ENCODE results near the gene KIF6.

Gene KIF6

DNA sequence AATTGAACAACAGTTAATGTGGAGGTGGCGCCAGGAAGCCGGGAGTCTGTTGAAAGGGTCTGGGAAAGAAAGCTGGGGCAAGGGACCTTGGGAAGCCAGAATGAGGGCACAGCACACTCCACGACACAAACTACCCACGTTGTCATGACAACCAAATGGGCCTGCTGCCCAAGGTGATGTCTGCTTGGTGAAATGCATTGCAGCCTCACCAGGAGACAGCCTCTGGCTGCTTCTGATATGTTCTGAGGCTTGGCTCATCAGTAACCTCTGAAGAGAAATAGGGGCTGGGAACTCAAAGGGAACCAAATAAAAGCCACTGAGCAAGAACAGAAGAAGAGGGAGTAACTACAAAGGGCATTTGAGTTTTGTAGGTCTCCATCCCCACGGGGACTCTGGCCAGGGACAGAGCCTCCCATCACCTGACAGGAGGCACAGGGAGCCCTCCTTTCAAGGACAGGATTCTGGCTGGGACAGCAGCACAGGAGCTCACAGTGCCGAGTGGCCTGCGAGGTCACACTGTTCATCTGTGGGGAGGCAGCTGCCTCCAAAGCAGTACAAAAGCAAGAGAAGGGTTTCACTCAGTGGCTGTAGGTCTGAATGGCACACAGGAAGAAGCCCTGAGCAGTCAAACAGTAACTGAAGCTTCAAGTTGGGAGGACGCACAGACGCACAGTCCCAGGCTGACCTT lies 358.1 kb downstream of the KIF6 start:
- DNase-seq: no peak

DNA sequence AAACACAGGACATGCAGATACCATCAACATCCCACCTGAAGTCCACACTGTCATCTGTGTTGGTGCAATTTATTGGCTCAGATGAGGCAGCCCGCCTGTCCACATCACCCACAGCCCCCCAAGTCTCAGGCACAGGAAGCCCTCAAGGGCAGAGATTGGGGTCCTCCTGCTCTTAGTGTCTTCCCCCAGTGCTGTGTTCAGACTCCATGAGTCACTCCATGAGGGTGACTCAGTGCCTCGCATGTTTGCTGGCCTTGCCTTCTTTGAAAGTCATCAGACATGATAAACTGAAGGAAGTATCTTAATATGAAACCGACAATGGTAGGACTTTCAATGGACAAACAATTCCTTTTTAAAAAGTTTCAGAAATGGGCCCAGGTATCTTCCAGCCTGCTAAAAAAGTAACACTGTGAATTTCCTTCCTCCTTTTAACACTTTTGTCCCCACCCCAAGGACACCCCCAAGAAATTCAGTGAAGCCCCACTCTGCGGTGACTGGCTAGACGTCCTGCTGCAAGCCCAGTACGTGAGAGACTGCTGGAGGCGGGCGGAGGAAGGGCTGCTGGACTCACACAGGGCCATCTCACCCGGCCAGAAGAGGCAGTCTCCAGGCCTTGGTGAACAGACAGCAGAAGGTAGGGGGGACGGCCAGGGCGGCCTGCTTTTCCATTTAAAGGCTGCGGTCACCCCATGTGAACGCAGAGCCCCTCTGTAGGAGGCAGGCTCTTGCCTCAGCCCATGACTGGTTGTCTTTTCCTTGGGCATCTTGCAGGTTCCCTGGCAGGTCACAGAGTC lies 359.7 kb downstream of the KIF6 start:
- no peak for DNase-seq

DNA sequence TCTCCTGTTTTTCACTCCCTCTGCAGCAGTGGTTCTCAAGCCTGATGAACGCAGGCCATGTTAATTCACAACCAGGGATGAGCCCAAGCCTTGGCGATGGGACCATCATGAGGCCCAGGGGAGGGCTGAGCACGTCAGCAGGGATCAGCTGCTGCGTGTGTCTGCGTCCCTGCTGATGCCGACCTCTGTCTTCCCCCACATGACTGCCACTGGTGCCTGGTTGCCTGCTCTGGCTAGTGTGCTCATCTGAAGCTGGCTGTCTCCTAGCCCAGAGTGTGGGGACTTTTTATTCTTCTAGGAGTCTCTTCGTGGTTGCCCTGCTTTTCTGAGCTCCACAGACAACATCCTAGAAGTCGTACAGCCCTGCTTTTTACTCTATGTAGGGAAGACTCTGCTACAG lies 361.9 kb downstream of the KIF6 start:
- no peak for DNase-seq

DNA sequence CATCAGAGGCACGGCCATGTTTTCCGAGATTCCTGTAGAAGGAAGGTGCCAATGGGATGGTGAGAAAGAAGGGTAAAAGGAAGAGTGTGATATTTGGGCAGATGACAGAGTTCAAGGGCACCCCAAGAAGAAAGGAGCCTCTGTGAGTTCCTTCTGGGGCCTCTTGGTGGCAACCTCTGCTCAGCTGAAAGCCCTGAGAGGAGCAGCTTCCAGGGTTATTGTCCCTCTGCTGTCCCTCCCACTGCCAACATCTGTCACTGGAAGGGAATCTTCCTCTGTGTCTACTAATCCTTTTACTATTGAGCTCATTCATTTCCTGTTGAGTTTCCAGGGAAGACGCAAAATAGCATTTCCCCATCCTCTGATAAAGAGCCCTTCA lies 362.7 kb downstream of the KIF6 start:
- no peak for DNase-seq

DNA sequence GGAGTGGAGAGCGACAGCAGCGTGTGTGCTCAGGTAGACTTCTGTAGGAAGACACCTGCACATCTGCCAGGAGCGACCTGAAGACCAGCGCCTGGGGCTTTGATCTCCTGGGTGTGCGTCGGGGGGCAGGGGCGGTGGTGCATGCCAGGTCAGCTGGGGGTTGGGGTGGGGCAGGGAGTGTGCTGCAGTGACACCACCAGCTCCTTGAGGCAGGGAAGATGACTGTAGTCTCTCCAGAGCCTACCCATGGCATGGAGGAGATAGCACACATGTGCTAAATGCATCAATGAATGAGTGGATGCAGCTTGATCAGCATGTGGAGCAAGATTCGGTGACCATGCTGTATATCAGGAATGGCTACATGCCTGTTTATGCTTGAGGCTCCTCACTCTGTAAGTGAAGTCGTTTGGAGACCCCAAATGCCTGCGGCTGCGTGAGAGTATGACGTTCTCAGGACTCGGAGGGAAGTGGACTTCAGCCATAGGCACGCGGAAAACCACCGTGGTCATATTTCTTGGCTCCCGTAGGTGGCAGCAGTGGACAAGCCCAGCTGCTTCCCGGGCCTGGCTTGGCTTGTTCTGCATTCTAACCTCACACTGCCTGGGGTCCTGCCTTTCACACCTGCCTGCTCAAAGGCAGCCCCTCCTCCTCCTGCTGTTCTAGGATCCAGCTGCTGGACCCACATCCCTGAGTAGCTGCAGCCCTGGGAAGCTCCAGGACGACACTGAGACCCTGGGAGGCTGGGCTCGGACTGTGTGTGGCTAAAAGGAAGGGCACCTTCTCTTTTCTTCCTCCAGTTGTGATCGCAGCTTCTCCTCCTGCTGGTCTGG lies 363.3 kb downstream of the KIF6 start:
- peak; percentile 86 for DNase-seq

DNA sequence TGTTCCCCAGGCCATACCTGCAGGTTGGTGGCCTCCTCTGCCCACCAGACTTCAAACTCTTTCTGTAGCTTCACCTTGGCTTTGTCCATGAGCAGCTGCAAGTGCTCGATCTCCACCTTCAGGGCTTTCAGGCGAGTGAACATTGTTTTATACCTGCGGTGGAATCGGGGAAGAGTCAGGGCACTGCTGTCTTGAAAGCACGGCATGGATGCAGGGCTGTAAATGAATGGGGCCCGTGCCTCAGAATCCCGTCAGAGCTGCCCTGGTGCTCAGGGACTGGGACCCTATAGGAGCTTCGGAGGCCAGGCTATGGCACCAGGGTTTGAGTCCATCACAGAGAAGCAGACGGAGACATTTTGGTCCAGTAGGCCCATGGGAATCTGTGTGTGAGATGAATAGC lies 364.8 kb downstream of the KIF6 start:
- DNase-seq: no peak

DNA sequence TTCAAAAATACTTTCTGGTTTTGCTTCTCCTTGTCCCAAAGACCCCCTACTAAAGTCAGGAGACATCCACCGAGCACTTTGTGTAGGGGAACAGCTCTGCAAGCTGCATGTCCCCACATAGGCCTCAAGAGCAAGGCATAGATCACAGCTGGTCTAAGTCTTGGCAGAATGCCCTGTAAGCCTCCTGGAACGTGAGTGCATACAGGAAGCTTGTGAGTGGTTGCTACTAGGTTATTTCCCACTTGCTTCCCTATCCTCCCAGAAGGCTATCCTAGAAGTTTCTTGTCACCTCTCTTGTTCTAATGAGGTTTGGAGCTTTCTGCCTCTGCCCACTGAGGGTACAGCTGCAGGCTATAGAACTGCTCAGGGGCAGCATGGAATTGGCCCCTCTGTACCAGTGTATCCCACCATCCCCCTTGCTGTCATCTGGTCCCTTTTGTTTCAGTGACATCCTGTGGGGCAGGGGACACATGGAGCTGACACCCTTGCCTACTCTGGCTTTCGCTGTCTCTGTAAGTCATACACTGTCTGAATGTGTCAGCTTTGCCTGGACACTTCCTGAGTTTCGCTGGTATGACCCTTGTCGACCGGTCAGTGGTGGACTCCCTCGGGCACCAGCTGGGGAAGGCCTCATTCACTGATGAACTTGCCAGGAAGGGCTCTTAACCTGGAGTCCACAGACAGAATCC lies 367.1 kb downstream of the KIF6 start:
- DNase-seq: no peak

DNA sequence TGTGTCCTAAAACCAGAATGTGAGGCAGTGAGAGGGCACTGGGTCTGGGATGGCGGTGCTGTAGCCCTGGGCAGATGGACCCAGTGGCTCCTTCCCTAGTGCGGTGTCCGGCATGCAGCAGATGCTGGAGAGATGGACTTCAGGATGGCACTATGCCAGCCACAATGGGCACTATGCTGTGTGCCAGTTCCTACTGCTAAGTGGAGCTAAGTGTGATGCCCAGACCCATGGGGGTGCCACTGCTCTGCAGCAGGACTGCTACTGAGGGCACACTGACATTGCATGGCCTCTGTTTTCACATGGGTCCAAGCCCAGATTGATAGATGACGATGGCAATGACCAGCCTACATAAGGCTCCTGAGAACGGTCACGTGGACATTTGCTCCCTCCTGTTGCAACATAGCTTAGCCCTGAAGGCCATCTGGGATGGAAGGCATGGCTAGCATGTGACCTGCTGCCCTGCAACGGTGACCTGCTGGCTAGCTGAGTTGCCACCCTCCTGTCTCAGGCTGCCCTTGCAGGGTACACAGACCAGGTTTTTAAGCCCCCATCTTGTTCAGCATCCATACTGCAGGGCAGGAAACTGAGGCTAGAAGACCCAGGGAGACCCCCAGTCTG lies 371.4 kb downstream of the KIF6 start:
- no peak for DNase-seq

DNA sequence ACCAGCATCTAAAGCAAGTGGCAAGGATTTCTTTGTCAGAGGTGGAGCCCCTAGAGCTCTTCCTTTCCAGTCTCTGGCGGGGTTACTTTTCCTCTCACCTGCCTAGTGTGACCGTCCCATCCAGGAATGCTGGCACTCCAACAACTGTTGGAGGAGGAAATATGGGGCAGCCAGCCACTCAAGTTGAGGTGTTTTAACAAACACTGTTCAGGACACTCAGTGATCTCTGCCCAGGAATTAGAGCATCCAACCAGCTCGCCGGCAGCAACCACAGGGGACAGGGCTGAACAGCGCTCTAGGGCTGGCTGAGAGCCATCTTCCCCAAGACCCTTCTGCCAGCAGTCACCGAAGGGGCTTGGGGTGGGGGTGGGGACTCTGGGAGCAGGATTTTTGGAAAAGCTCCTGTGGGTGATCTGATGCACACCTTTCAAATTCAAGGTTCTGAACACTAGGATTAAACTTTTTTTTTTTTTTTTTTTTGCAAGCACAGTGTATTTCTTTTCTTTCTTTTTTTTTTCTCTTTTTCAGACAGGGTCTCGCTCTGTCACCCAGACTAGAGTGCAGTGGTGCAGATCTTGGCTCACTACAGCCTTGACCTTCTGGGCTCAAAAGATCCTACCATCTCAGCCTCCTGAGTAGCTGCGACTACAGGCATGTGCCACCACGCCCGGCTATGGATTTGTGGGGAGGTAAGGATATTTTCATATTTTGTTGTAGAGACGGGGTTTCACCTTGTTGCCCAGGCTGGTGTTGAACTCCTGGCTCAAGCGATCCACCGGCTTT lies 374.3 kb downstream of the KIF6 start:
- no peak for DNase-seq

DNA sequence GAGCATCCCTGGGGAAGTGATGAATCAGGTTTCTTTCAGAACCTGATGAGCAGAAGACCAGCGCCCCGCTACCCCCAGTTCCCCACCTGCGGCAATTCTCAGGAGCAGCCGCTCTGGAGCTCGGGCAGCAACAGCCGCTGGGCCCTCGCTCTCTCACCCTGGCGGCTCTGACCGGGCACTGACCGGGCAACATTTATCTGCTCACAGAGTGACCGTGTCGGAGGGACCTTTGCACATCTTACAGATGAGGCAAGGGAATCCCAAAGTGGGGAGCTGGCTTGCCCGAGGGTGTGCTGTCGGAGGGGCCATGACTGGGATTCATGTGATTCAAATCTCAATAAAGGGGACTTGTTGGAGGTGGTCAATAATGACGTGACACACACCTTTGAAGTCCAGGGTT lies 376.5 kb downstream of the KIF6 start:
- DNase-seq: no peak

DNA sequence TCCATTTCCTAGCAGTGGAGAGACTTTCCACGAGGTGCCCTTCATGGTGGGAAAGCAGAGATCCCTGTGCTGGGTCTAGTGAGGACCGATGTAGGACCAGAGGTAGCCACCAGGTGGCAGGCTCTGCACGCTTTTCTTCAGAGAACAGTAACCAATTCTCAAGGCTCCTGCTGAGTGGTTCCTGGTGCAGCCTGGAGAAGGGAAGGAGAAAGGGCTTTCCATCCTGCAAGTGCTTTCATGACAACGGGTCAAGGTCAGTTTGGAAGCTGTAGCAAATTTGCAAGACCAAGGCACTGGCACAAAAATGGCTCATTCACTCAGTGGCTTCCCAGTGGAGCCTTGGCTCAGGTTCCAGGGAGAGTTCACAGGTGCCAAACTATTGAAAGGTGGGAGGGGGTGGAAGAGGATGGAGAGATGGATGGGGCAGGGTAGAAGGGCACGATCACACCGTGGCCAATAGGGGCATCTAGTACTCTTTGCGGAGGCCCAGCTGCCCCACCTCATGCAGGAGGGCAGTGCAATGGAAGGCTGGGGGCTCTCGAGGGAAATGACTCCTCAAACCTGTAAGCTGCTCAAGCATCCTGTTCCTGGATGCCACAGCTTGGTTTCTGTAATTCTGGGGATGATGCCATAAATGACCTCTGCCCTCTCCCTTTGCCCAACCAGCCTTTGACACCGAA lies 377.2 kb downstream of the KIF6 start:
- peak; percentile 85 for DNase-seq

DNA sequence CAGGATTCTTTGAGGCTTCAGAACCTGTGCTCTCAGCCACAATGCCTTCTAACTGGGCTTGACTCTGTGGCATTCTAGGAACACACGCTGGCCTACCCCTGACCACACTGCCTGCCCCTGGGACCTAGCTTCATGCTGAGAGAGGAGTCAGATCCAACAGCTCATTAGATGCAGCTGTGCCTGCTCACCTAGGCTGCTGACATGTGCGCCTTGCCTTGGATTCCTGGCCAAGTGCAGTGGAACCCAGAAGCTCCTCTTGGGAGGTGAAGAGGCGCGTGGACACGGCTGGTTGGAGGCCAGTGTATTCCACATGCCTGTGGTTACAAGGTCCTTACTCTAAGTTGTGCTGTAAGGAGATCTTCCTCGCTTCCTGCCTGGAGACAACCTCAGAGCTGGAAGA lies 378.0 kb downstream of the KIF6 start:
- no peak for DNase-seq

DNA sequence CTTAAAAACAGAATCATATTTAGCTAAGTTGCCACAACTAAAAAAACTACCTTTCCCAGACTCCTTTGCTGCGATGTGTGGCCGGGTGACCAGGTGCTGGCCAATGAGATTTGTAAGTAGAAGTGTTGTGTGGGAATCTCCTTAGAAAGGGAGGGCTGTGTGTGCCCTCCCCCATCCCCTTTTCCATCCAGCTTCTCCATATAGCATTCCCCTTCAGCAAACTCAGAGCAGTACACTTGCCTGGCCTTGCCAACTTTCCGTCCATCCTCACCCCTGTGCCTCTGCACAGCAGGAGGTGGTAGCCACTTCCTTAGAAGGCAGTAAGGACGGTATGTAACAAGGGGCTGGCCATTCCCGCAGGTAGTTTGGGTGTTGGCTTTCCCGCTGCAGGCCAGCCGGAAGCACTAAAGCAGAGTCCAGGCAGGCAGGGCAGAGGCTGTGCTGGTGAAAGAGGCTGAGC lies 380.4 kb downstream of the KIF6 start:
- DNase-seq: no peak

DNA sequence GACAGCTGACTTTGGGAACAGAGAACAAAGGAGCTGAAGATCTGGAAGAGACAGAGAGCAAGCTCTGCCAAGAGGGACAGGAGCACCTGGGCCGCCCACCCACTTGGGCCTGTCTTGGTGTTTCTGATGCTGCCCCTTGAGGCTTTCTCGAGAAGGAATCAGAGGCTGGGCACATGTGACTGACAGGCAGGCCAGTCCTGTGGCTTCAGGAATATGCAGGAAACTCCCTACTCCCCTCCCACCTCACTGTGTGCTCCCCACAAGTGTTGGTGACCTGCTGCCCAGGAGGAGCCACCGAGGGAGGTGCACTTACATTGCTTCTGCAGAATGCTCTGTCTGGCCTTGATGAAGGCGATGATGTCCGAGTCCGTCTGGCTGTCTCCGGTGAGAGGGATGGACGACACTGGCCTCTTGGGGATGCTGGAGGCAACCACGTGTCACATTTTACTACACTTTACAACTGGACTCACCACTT lies 381.8 kb downstream of the KIF6 start:
- no peak for DNase-seq

DNA sequence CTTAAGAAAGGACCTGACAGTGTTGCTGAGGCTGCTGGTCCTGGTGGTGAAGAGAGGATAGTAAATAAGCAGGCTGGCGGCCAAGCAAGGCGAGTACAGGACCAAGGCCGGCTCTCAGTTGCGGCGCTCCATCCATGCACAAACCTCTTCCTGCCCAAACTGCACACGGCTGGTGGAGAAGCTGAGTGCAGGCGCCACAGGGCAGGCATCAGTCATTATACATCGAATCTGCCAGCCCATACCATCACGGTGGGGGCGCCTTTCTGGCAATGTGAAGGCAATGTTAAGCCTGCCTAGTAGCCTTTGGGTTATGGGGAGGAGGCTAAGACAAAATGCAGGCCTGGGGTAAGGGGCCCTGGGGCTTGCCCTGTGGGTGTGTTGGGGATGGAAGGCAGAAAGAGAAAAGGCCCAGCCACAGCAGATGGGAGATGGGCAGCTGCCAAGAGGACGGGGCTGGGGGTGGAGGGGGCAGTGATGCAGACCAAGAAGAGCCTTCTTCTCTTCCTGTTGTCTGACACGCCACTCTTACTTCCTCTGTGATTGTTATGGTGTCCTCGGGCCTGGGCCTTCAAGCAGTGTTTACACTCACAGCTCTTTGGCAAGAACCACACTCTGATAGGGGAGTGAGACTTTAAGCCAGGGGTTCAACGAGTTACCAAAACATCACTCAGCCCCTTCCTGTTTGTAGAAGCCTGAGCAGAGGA lies 382.4 kb downstream of the KIF6 start:
- DNase-seq: no peak

DNA sequence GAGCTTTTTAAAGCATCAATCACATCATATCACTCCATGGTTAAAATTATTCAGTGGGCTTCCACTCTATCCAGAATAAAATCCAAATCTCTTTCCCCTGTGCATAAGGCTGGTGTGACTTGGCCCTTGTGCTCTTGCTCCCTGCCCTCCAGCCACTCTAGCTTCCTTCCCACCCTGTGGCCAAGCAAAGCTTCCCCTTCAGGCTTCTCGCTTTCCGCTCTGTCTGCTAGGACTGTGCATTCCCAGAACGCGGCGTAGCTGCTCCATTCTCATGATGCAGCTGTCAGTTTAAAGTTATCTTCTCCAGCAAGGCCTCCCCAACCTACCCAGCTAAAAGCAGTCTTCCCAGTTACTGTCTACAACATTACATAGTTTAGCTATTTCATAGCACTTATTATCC lies 383.3 kb downstream of the KIF6 start:
- DNase-seq: no peak

DNA sequence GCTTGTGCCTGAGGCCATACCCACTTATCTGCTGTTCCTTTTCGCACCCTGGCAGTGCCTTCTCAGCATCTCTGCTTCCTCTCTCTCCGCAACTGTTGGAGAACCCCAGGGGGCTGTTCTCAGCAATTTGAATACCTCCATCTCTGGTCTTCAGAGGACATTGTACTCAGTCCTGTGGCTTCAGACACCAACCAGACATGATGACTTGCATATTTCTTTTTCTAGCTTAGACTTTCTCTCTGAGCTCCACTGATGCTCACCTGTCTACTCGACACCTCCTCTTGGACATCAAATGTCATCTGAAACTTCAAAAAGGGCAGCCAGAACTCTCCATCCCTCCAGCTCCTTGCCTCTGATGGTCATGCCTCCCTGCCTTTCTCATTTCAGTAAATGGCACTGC lies 383.9 kb downstream of the KIF6 start:
- DNase-seq: no peak

DNA sequence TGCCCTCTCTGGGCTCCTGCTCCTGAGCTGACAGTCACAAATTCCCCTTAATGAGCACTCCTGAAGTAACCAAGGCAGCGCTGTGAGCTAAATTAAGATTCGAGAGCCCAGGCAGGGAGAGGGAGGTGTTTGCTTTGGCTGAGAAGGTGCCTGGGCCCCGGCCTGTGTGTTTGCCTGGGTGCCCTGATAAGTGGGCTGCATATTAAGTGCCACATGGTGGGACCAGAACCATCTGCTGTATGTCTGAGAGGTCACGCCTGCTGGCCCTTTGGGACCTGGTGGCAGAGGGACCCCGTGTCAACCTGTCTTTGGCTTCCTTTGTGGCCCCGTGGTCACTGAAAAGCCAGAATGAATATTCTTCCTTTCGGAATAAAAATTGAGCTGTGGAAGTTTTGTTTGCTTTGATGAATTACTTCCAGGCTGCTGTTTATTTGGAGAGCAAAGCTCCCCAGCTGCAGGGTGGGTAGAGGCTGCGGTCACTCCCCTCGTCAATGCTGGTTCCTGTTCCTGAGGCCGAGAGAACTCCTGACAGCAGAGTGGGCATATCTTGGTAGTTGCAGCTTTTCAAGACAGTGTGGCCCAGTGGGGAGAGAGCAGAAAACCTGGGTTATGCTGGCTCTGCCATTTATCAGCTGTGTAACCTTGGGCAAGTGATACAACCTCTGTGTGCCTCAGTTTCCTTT lies 385.2 kb downstream of the KIF6 start:
- DNase-seq: no peak

DNA sequence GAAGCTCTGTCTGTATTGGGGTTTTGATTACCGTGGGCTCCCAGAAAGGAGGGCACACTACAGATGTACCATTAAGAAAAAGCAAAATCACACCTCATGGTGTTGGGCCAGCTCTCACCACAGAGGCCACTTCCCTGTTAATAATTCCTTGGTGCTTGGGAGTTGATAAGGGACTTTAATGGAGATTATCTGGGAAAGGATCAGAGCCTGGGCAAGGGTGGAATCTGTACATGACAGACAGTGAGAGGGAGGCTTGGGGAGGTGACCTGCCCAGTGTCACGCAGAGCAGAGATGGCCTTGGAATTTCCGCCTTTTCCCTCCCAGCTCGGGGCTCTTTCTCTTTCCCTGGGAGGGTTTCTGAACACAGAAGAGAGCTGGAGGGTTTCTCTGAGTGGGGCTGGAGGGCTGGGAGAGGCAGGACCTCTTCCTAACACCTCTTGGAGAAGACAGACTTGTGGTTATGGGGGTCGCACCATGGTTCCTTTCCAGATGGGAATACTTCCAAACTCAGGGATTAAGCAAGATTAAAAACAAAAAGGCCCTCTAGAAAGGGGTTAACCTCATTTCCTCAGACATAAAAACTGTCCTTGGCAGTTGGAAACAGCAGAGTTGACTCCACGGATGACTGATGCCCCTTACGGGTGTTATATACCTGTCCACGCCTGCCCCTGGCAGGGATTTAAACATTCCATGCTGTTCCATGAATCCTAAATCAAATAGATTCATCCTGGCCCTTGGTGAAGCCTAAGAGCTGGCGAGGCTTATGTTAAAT lies 385.9 kb downstream of the KIF6 start:
- no peak for DNase-seq

All from right forelimb (tissue), 1 donor.